DLD1 (cell line): Measurements from ENCODE around the gene VSX1.

Source experiments
- in situ Hi-C: cut with HindIII; loops from 2 replicates; pipeline ENCODE4 v1.10.0; 2017; ENCODE audit warnings: low sequenced_read_pairs

The VSX1 gene

DNA sequence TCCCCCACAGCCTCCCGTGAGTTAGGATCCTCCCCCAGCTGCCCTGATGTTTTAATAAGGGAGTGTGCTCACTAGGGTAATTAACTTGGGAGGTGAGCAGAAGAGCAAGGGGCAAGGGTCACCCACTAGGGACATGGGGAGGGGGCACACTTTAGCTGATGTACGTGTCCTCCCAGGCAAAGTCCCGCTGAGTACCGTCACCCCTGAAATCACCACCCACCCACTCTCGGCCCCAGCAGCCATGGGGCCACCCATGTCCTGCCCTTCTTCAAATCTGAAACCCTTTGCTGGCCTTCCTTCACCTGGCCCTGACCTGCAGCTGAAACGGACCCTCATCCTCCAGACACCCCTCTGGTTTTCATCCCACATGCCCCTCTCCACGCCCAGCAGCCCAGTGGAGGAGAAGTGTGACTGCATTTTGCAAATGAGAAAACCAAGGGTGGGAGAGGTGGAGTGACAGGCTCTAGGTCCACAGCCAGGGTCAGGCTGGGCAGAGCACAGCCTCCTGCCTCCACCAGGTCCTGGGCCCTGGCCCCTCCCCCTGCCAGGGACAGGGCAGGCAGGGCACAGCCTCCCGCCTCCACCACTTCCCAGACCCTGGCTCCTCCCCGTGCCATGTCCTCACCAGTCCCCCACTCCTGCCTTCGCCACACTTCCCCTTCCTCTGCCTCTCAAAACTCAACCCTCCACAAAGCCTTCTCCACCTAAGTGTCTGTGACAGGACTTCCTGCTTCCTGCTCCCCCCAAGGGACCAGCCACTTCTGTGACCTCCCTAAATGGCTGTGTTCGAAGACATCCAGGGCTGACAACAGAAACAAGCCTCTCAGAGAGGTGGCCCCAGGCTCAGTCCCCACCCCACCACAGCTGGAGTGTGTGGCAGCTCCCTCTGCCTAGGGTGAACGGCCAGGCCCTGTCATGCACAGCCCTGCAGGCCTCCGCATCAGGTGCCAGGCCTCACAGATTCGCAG, 39.1 kb downstream of the VSX1 start:
- in situ Hi-C loops: no loop called here

DNA sequence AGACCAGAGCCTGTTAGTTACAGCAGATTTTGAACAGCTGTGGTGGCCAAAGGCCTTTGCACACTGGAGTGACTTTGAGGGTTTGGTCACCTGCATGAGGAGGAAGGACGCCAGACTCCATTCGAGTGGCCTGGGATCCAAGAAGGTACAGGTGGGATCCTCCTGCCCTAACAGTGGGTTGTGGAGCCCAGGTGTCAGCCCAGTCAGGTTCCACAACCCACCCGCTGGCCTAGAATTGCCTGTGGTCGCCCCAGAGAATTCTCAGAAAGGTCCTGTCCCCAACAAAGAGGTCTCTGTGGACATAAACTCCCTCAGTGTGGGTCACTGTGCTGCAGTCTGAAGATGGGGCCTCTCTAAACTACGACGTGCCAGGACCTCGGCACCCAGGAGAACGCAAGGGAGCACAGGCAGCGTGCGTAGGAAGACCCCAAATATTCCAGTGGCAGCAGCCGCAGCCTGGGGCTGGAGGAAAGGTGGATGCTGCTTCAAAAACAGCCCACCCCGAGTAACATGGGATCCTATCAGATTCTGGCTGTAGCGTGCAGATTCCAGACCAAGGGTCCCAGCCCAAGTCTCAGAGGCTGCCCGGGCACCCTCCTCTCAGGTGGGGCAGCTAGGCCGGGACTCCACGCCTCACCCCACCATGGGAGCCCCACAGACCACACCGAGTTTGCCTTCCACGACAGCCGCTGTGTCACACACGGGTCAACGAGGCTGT, 40.0 kb downstream of the VSX1 start:
- in situ Hi-C loops: no loop called here

DNA sequence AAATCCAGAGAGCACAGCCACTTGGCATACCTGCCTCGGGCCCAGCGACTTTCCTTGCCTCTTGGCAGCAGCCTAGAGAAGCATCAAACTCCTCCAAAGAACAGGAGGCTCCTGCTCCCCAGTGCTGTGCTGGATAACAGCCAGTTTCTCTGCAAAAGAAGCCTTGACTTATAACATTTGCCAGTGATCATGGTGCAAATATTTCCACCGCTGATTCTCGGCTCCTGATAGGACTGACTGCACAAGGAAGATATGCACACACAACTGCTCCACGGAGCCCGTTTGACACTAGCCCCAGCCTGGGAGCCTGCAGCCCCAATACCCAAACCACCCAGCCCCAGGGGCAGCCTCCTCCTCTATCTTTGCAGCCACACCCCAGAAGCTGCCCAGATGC, 41.5 kb downstream of the VSX1 start:
- in situ Hi-C loops: no loop called here

DNA sequence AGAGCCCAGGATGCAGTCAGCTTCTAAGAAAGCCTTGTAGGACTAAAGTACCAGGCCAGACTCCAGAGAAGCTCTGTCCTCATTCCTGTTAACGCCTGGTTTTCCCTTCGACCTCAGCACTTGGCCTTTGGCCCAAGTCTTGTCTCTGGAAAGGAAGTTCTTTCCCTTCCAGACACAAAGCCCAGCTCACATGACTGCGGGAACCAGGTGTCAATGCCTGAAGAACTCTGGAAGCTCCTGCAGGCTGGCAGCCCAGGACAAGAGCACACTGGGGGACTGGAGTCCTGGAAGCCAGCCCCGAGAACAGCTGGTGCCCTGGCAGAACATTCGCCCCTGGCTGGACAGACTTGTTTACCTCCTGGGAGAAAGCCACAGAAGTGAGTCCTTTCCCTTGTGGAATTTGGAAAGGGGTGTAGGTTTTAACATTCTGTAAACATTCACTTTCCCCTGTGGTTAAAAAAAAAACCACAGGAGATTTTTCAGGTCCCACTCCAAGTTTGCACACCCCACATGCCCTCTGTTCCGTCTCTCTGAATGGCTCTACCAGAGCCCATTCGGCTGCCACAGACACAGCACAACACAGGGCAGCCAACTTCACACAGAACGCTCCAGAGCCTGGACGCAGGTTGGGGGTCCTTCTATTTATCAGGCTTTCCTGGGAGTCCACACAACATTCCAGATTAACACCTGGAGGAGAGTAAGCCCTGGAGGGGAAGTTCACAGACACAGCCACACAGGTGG, 42.1 kb downstream of the VSX1 start:
- in situ Hi-C loops: no loop called here

DNA sequence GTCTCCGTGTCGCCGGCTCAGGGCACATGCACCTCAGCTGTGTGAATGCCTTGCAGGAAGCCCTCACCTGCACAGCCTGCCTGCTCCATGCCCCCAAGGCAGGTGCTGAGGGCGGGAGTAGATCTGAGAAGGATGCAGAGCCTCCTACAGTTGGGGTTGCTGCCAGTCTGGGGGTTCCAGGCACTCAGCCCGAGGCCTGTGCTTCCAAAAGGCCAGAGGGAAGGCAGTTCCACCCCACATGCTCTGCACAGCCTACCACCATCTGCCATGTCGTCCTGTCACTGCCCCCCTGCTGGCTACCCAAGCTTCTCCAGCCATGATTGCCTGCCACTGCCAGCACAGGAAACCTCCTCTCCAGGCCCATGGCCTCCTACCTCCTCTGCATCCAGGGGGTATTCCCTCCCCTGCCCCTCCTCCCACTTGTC, 43.3 kb downstream of the VSX1 start:
- in situ Hi-C loops: no loop called here

DNA sequence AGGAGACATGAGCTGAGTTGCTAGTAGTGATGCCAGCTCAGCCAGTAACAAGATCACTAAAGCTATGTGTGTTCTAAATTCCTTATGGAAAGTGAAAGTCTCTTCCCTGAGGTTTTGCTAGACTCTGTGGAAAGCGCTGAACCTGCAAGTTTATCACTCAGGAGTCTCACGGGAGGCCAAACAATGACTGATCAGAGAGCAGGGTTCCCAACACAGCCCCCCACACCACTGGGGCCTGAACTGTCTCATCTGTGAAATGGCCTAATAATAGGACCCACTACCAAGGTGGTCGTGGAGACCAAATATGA, 43.9 kb downstream of the VSX1 start:
- in situ Hi-C loops: no loop called here

DNA sequence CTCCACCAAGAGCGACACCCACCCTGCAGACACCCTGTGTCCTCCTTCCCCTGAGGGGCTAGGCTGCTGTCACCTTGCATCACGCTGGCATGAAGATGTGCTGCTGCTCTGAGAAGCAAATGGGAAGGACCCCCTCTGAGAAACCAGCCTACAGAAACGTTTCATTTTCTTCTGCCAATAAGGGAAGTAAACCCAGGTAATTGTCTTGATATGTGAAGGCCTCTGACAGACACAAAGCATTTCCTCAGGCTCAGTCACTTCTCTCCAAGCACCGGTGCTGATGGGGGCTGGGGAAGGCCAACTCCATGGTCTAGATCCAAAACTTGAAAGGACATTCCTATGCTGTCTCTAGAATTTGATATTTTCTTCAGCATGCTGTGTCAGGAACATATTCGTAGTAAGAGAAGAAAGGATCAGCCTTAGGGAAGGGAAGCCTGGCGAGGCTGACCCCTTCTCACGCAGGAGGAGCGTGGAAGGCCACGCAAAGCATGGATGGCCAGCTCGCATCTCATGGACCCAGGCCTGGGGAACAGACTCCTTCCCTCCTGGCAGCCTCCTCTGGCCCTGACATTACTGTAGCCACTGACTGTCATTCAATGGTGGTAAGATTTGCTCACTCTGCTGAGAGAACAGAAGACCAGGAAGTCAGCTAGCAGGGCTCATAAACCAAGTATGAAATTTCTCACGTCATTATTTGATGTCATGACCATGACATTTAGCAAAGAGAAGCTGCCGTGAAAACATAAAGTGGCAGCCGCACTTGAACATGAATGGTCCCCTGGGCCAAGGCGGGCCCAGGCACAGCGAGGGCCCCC, 44.4 kb downstream of the VSX1 start:
- in situ Hi-C loops: no loop called here

DNA sequence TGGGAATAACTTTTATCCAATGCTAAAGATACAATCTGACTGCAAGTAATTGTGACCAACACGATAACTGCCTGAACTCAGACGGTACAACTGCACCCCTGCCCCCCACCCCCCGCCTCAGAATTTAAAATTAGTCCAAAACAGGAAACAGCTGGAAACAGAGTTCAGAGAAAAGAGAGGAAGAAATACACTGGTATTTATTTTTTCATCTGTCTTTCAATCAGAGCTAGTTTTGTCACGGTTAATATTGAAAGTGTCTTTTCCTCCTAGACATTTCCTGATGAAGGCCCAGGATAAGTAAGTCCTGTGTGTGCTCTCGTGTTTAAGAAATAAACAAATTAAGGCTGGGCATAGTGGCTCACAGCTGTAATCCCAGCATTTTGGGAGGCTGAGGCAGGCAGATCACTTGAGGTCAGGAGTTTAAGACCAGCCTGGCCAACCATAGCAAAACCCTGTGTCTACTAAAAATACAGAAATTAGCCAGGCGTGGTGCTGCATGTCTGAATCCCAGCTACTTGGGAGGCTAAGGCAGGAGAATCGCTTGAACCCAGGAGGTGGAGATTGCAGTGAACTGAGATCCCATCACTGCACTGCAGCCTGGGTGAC, 45.5 kb downstream of the VSX1 start:
- in situ Hi-C loops: no loop called here

DNA sequence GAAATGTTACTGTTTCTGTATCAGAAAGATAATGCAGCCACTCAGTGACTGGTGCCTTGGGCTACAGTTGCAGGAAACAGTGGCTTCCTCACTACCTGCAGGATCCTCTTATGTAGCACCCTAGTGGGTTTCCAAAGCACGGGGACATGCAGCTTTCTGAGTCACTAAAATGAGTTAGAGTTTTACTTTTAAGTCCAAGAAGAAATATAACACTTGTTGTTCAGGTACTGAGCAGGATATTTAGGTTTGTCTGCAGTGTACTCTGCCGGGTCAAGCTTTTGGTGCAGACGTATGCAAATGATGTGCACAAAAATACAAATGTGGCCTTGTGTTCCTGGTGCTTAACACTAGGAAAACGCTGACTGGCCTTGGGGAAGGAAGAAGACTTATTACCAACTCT, 46.0 kb downstream of the VSX1 start:
- in situ Hi-C loops: no loop called here

DNA sequence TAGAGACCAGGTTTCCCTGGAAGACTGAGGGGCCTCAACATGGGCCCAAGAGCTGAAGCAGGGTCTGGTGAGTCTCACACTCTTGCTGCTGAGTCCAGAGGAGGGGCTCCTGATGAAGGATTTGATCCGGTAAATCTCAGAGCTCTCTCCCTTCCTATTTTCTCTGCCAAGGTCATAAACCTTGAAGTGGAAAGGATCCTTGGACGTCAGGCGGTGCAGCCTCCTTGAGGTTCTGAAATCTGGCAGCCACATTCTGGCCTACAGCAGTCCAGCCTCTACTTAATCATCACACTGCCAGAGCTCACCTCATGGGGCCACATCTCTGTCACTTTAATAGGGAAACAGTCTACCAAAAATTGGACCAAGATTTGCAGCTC, 48.0 kb downstream of the VSX1 start:
- in situ Hi-C loops: no loop called here

DNA sequence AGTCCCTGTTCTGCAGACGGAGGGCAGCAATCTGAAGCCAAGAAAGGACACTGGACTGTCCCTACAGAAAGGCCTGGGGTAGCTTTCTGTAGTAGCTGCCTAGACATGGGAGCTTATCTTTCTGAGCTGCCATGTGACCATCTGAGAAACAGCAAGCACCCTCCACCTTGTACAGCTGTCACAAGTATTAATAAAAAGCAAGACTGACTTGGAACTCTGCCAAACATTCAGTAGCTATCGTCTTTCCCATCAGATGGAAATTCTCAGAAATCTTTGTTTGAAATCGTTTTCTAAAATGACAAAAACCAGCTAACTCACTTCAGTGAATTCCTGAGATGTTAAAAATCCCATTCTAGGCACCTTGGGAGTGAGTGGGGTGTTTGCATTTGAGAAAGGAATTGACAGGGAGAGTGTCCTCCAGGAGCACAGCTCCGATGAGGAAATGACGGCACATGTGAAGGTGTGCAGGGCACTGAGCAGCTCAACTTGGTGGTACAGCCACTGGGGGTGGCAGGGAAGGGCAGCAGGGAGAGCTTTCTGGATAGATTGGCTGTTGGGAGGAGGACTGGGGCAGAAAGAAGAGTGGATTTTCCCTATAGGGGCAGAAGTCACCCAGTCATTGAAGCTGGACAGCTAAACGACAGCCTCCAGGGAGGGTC, 48.5 kb downstream of the VSX1 start:
- in situ Hi-C loops: no loop called here

DNA sequence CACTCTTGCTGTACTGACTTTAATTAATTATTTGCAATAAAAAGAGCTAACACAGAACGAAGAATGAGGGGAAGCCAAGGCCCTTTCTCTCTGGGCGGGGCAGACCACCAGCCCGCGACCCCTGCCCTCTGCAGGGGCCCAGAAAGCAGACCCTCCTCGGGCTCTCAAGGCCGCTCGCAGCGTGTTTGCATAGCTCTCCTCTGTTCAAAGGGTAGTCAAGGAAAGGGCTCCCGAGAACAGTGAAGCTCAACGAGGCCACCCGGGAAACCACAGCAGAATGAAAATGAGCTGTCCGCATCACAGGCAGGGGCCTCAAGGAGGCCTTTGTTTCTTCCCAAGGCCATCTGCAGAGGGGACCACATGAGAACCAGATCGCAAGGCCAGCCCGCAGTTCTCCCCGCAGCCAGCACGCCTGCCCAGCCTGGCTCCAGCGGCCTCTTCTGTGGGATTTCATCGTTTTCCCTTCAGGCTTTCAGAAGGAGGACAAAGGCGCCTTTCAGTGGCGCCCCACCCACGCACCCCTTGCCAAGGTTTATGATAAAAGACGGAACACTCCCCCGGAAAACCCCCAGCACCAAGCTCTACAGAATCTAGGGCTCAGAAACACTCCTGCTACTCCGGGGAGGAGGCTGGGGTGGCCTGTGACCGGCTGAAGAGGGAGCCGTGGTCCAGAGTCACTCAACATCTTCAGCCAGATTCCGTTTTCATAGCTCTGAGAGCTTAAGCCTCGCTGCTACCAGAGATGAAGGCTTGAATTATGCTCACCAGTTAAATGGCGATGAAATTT, 49.3 kb downstream of the VSX1 start:
- in situ Hi-C loops: no loop called here

DNA sequence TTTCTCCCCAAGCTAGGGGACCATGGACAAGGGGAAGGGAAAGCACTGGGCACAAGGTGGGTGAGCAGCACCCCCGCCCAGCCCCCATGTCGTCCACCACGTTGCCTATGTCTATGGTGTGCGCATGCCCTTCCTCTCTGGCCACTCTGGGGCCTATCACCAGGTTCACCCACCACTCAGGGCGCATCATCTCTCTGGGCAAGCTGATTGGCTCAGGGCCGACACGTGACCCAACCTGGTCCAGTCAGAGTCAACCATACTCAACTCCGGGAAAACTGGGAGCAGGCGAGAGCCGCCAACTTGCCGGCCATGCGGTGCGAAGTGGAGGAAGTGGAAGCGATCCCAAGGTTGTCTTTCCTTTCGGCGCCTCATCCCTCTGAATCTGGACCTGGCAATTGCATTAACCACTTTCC, 49.9 kb downstream of the VSX1 start:
- in situ Hi-C loops: no loop called here

DNA sequence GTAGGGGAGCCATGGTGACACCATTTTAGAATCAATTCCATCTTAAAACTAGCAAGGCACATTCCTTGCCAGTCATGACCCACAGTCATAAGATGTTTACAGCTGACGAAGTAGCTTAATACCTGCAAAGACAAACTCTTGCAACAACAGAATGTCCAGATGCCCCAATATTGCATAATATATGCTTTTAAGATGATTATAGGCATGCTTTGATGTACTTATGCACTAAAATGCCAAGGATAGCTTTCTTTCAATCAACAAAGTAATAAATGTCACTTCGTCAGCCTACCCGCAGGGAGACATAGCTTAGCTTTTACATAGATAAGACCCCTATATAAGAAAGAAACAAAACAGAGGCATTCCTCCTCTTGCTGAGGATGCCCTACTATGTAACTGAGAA, 50.7 kb downstream of the VSX1 start:
- in situ Hi-C loops: no loop called here

DNA sequence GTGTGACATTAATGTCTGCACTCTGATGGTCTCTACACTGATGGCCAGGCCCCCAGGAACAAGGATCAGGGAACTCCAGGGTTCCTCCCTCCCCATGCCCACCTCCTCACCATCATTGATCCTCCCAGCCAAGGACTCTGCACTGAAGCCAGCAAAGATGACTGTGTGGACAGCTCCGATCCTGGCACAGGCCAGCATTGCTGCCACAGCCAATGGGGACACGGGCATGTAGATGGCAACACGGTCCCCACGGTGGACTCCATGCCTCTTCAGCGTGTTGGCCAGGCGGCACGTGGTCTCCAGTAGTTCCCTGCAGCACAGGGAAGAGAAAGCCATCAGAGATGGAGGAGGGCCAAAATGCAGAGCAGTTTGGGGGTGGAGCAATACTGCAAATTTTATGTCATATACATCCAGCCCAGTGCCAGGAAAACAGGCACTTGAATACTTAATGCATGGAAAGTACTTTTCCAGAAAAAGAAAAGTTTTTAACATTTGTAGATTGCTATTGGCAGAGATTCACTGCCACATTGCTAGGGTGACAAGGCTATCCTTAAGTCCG, 51.2 kb downstream of the VSX1 start:
- in situ Hi-C loops: no loop called here

DNA sequence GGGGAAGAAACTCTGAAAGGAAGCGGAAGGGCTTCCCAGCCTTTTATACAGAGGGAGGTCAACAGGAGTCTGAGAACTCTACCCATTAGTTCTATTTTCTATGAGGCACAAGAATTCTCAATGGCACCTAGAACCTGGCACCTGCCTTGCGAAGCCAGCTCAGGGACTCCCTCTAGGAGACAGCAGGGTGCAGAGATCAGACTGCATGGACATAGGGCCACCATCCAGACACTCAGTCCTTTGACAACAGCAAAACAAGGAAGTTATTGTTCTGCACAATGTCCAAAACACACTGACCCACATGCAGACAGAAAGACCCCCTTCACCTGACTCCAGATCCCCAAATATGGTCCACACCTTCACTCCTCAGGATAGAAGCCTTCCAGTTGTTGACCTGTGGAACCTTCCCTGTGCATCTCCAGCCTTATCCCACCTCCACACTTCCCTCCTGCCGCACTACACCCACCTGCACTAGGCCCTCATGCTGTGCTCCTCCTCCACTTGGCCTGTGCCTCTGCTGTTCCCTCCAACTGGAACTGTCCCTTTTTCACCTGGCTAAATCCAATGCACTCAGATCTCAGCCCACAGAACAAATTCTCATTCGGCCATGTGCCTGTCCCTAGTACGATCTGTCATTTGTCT, 51.8 kb downstream of the VSX1 start:
- in situ Hi-C loops: no loop called here

DNA sequence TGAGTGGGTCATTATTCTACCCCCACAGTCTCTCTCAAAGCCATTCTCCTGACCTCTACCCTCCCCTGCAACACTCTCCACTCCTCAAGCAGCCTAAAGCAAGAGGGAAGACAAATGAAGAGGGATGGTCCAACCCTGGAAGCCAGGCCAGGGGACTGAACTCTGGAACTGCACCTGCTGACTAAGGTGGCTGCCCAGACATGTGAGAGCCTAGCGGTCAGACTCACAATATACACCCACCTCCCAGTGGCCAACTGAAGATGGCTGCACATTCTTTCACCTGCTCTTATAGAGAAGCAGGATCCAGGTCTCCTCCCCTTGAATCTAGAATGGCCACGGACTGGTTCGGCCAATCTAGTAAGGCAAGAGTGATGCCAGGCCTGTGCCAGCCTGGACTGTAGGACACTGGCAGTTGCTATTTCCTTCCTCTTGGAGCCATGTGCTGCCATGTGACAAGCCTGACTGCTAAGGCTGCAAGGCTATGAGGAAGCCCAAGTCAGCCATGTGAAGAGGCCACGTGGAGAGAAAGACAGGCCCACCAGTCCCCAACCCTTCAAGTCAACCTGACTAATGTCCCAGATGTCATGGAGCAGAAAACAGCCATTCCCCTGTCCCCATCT, 55.8 kb downstream of the VSX1 start:
- in situ Hi-C loops: no loop called here
